A549 (cell line): ENCODE measurements around the gene ZNF768. TPM values are rescaled to one million over a fixed set of nuclear protein-coding genes. Genes with fewer than 3 reads are reported as not detected.

ENCODE experiments used
- ATAC-seq, 2 experiments: fragments of 200-7000 bp in 1 of 2; fragments of >200 bp in 1 of 2; cut with Nextera tagmentation in 1 of 2; cut with Tn5 transposase in 1 of 2; 3 replicates each; pipeline versions ENCODE4 v1.8.0 to v1.9.1; 2018 to 2020; ENCODE audit warnings: mild to moderate bottlenecking in 1 of 2, moderate library complexity in 1 of 2
- CTCF ChIA-PET: fragments of 300-600 bp; sonication (Branson Sonifier 250); formaldehyde crosslinking; extraction: SDS; loops from one replicate; lab custom pipeline; 2021; ENCODE audit warnings: antibody characterized with exemption, inconsistent platforms; lab: Yijun Ruan, JAX
- POLR2A ChIA-PET: fragments of 350-600 bp; formaldehyde crosslinking; extraction: SDS; loops from one replicate; lab custom pipeline; 2021; ENCODE audit warnings: antibody characterized with exemption, inconsistent platforms; lab: Yijun Ruan, JAX
- DNase-seq, 2 experiments: peaks; one replicate each; pipeline versions ENCODE4 v3.0.0 to v3.0.0-alpha.2; 2011 to 2016; ENCODE audit warnings: low read depth in 1 of 2, low spot score in 1 of 2
- FAIRE-seq: peaks from 2 replicates; lab custom pipeline; 2011; peaks lifted over from hg19 to GRCh38; lab: Jason Lieb, UNC
- H3K27ac ChIP-seq, 2 experiments: fragments of >200 bp; sonication (Bioruptor Twin); formaldehyde crosslinking; 3 replicates each; pipeline ENCODE4 v1.5.1; 2016 to 2017
- H3K4me1 ChIP-seq: fragments of >200 bp; sonication (Bioruptor Twin); formaldehyde crosslinking; 3 replicates; pipeline ENCODE4 v1.6.1; 2016
- H3K4me2 ChIP-seq: fragments of >200 bp; sonication (Bioruptor Twin); formaldehyde crosslinking; 3 replicates; pipeline ENCODE4 v1.6.1; 2016
- H3K4me3 ChIP-seq: fragments of >200 bp; sonication (Bioruptor Twin); formaldehyde crosslinking; 3 replicates; pipeline ENCODE4 v1.5.1; 2016
- H3K9me3 ChIP-seq: fragments of >200 bp; sonication (Bioruptor Twin); formaldehyde crosslinking; 3 replicates; pipeline ENCODE4 v1.6.1; 2016
- BCL3 ChIP-seq: fragments of >200 bp; sonication (Bioruptor Twin); formaldehyde crosslinking; IDR thresholded peaks from 3 replicates; pipeline ENCODE4 v1.6.1; 2016
- BHLHE40 ChIP-seq: IDR thresholded peaks from 2 replicates; pipeline ENCODE4 v1.6.1; 2012; ENCODE audit warnings: low read depth, low read length, inconsistent platforms
- CHD2 ChIP-seq: fragments of 150-350 bp; IDR thresholded peaks from 2 replicates; pipeline ENCODE4 v1.6.1; 2014; ENCODE audit warnings: low read length; ENCODE audit not compliant: partially characterized antibody
- CHD4 ChIP-seq: fragments of 200-600 bp; sonication (generic); IDR thresholded peaks from 2 replicates; pipeline ENCODE4 v1.6.1; 2016; ENCODE audit warnings: antibody characterized with exemption, mild to moderate bottlenecking, borderline replicate concordance
- E2F6 ChIP-seq: IDR thresholded peaks from 2 replicates; pipeline ENCODE4 v1.6.1; 2012; ENCODE audit warnings: low read depth, borderline replicate concordance
- EHF ChIP-seq: fragments of 250-450 bp; sonication (Bioruptor Pico); IDR thresholded peaks from 2 replicates; pipeline ENCODE4 v1.5.0; 2020; ENCODE audit warnings: mild to moderate bottlenecking
- FOSB ChIP-seq: fragments of 250-450 bp; sonication (Bioruptor Pico); IDR thresholded peaks from 2 replicates; pipeline ENCODE4 v1.5.0; 2020; ENCODE audit warnings: mild to moderate bottlenecking, moderate library complexity
- HDAC2 ChIP-seq: fragments of 200-600 bp; sonication (generic); IDR thresholded peaks from 2 replicates; pipeline ENCODE4 v1.6.1; 2016
- JUNB ChIP-seq: fragments of >200 bp; sonication (Bioruptor Twin); formaldehyde crosslinking; IDR thresholded peaks from 2 replicates; pipeline ENCODE4 v1.6.1; 2016
- KDM5A ChIP-seq: fragments of 200-600 bp; sonication (generic); IDR thresholded peaks from 2 replicates; pipeline ENCODE4 v1.6.1; 2016; ENCODE audit warnings: antibody characterized with exemption, mild to moderate bottlenecking
- MAZ ChIP-seq: fragments of 150-350 bp; IDR thresholded peaks from 2 replicates; pipeline ENCODE4 v1.6.1; 2014; ENCODE audit warnings: antibody characterized with exemption, low read depth, low read length, borderline replicate concordance
- NPAS2 ChIP-seq: fragments of 250-450 bp; sonication (Bioruptor Pico); IDR thresholded peaks from 2 replicates; pipeline ENCODE4 v1.8.0; 2022; ENCODE audit warnings: mild to moderate bottlenecking, moderate library complexity, borderline replicate concordance
- RARB ChIP-seq: fragments of 250-450 bp; sonication (Bioruptor Pico); IDR thresholded peaks from 2 replicates; pipeline ENCODE4 v1.8.0; 2021; ENCODE audit warnings: mild to moderate bottlenecking, moderate library complexity
- RFX5 ChIP-seq: fragments of 450-650 bp; IDR thresholded peaks from 2 replicates; pipeline ENCODE4 v1.7.1; 2014; ENCODE audit warnings: antibody characterized with exemption, mild to moderate bottlenecking, moderate library complexity
- RNF2 ChIP-seq: fragments of 200-600 bp; sonication (generic); IDR thresholded peaks from 2 replicates; pipeline ENCODE4 v1.6.1; 2016; ENCODE audit warnings: low read depth, mild to moderate bottlenecking, antibody characterized with exemption, moderate library complexity, borderline replicate concordance
- SMC3 ChIP-seq: fragments of >200 bp; sonication (Bioruptor Twin); formaldehyde crosslinking; IDR thresholded peaks from 3 replicates; pipeline ENCODE4 v1.6.1; 2018; ENCODE audit warnings: inconsistent platforms
- TP53 ChIP-seq: fragments of 250-450 bp; sonication (Bioruptor Pico); IDR thresholded peaks from 2 replicates; pipeline ENCODE4 v1.5.0; 2021; ENCODE audit warnings: mild to moderate bottlenecking, moderate library complexity
- ZFP36 ChIP-seq: fragments of 450-650 bp; IDR thresholded peaks from 2 replicates; pipeline ENCODE4 v1.6.1; 2014; ENCODE audit warnings: borderline replicate concordance; ENCODE audit not compliant: partially characterized antibody
- ZSCAN20 ChIP-seq: fragments of 250-450 bp; sonication (Bioruptor Pico); IDR thresholded peaks from 2 replicates; pipeline ENCODE4 v1.8.0; 2022; ENCODE audit warnings: mild to moderate bottlenecking, moderate library complexity
- WGBS: methylation state at CpG from one replicate; pipeline ENCODE4 v1.1.6; 2017; ENCODE audit errors: missing lambda C conversion rate; 5-methylcytosine and 5-hydroxymethylcytosine counted together
- polyA plus RNA-seq, 4 experiments: library from polyadenylated mRNA; depleted of rRNA in 3 of 4; stranded (reverse); fragments of >200 nt; fragmentation: RNase III in 1 of 4; extraction: RNeasy Plus Mini Kit Qiagen cat#74134 plus additional on column Dnase treatment in 1 of 4; gene quantifications; 2 replicates in 3 of 4; 3 replicates in 1 of 4; pipeline ENCODE4 v1.2.3, GENCODE V29; 2011 to 2017
- TF ChIP-seq, protein P1 (sequence below): fragments of 450-650 bp; IDR thresholded peaks from 2 replicates; pipeline ENCODE4 v1.6.1; 2014; ENCODE audit warnings: antibody characterized with exemption

Gene ZNF768
- polyA plus RNA-seq, 2 of the 4 experiments (the other 2 are of a cell fraction): 17.0 to 33.6 TPM

- FAIRE-seq: no peak
- WGBS: 62% methylated on average over 4 of the region's 4 CpGs
- CTCF ChIA-PET: interaction anchor here (0.8 to 2.8 kb wide), 4 partner anchors 27 to 118 kb away, joined by 3 to 14 read pairs (median 3); partner anchors contain the start of gene DCTPP1
These were observed 15.9 kb downstream of the ZNF768 start for GRCh38 chr16:30510376-30510938.

DNA sequence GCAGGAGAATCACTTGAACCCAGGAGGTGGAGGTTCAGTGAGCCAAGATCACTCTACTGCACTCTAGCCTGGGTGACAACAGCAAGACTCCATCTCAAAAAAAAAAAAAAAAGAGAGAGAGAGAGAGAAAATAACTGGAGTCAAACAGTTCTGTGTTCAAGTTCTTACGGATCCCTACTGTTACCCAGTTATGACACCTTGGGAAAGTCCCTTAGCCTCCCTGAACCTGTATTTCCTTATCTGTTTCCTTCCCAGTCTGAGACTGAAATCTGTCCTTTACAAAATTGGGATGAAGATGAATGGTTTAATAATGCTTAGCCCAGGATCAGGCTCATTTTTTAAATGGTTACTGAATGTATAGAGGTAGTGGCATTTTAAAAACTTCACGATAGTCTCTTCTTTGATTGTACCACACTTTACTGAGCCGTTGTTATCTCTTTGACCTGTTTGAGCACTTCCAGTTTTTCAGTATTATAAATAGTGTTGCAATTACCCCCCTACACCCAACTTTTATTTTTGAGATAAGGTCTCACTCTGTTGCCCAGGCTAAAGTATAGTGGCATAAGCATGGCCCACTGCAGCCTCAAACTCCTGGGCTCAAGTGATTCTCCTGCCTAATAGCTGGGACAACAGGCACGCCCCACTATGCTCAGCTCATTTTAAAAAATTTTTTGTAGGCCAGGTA, 17.1 kb downstream of the ZNF768 start:
- ChIA-PET CTCF (interaction anchor here (1.2 to 2.8 kb wide), 3 partner anchors 11 to 59 kb away, joined by 3 to 14 read pairs (median 4); no protein-coding TSS in a partner anchor), POLR2A (no interaction called here)
- no peak for FAIRE-seq
- 74% methylated on average over 4 of the region's 4 CpGs for WGBS
- Histone ChIP-seq H3K4me3 (no peak overlapping the region), H3K4me1 (no peaks in the 10 kb centered on the region), H3K4me2 (no peak overlapping the region), H3K27ac (no peak overlapping the region), H3K9me3 (no peaks in the 10 kb centered on the region)
- no peak for ATAC-seq
- DNase-seq: no peak
- no peak for TF ChIP-seq NPAS2 (CRISPR knock-in tag)
- TF ChIP-seq RNF2: no peak
- no peak for TF ChIP-seq ZSCAN20 (CRISPR knock-in tag)
- TF ChIP-seq CHD4: no peak
- TF ChIP-seq RFX5: no peak
- no peak for TF ChIP-seq BHLHE40
- TF ChIP-seq, protein P1, sequence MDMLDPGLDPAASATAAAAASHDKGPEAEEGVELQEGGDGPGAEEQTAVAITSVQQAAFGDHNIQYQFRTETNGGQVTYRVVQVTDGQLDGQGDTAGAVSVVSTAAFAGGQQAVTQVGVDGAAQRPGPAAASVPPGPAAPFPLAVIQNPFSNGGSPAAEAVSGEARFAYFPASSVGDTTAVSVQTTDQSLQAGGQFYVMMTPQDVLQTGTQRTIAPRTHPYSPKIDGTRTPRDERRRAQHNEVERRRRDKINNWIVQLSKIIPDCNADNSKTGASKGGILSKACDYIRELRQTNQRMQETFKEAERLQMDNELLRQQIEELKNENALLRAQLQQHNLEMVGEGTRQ: no peak
- no peak for TF ChIP-seq HDAC2
- TF ChIP-seq MAZ: no peak
- no peak for TF ChIP-seq SMC3
- TF ChIP-seq BCL3: no peak
- no peak for TF ChIP-seq JUNB
- TF ChIP-seq FOSB (CRISPR knock-in tag): no peak
- no peak for TF ChIP-seq EHF
- no peak for TF ChIP-seq RARB (CRISPR knock-in tag)
- no peak for TF ChIP-seq KDM5A
- no peak for TF ChIP-seq TP53 (CRISPR knock-in tag)

More at GRCh38 chr16:30510376-30510938, 15.9 kb downstream of the ZNF768 start:
- POLR2A ChIA-PET: interaction anchor here (0.8 kb wide), 1 partner anchor 25 kb away, joined by 3 read pairs; no protein-coding TSS in a partner anchor
- Histone ChIP-seq H3K4me2 (no peak overlapping the region), H3K4me3 (no peak overlapping the region), H3K4me1 (no peaks in the 10 kb centered on the region), H3K9me3 (no peaks in the 10 kb centered on the region), H3K27ac (no peak overlapping the region)
- DNase-seq (no peak), ATAC-seq (no peak)
- TF ChIP-seq ZFP36 (no peak), CHD2 (no peak), RFX5 (no peak), E2F6 (no peak)
